OCI-LY7 (cell line): ENCODE measurements around the gene SPRING1. TPM values are rescaled to one million over a fixed set of nuclear protein-coding genes. Genes with fewer than 3 reads are reported as not detected.

Experiments used
- BruUV-seq: library from RNA; stranded (reverse); fragments of 400-500 nt; replicated peaks from 2 replicates; lab custom pipeline; 2021; lab: Mats Ljungman, UMichigan
- CTCF ChIA-PET: fragments of 300-600 bp; sonication (Branson Sonifier 250); formaldehyde crosslinking; loops from one replicate; lab custom pipeline; 2022; ENCODE audit warnings: antibody characterized with exemption; ENCODE audit not compliant: unreplicated experiment; lab: Charles Lee
- POLR2A ChIA-PET: fragments of 300-600 bp; sonication (Branson Sonifier 250); formaldehyde crosslinking; loops from one replicate; lab custom pipeline; 2022; ENCODE audit warnings: antibody characterized with exemption; lab: Charles Lee
- DNase-seq: peaks from one replicate; pipeline ENCODE4 v3.0.0-alpha.2; 2015; ENCODE audit warnings: low spot score
- H2AFZ ChIP-seq: fragments of 200-600 bp; sonication (generic), shearing (Covaris generic); 2 replicates; pipeline ENCODE4 v1.6.1; 2014; ENCODE audit warnings: mild to moderate bottlenecking, antibody characterized with exemption, low read length, moderate library complexity
- H3K27ac ChIP-seq: fragments of 200-600 bp; sonication (generic); 2 replicates; pipeline ENCODE4 v1.5.1; 2014; ENCODE audit warnings: mixed run types, low read depth, mild to moderate bottlenecking, moderate library complexity, low read length, inconsistent platforms; ENCODE audit not compliant: poor library complexity, severe bottlenecking
- H3K36me3 ChIP-seq: fragments of 200-600 bp; sonication (generic); 2 replicates; pipeline ENCODE4 v1.6.1; 2014; ENCODE audit warnings: mild to moderate bottlenecking, antibody characterized with exemption, low read length, moderate library complexity, mixed read lengths; ENCODE audit not compliant: insufficient read depth
- H3K4me1 ChIP-seq: fragments of 200-600 bp; sonication (generic); 2 replicates; pipeline ENCODE4 v1.5.1; 2014; ENCODE audit warnings: mild to moderate bottlenecking, low read length; ENCODE audit not compliant: insufficient read depth, poor library complexity, severe bottlenecking
- H3K4me2 ChIP-seq: fragments of 200-600 bp; sonication (generic); 2 replicates; pipeline ENCODE4 v1.6.1; 2014; ENCODE audit warnings: mild to moderate bottlenecking, low read length
- H3K4me3 ChIP-seq: fragments of 200-600 bp; sonication (generic); 2 replicates; pipeline ENCODE4 v1.5.1; 2014; ENCODE audit warnings: mild to moderate bottlenecking, low read depth, low read length; ENCODE audit not compliant: poor library complexity, severe bottlenecking
- H3K79me2 ChIP-seq: fragments of 200-600 bp; sonication (generic); 2 replicates; pipeline ENCODE4 v1.6.1; 2016; ENCODE audit warnings: low read depth, mild to moderate bottlenecking, low read length, moderate library complexity, mixed read lengths; ENCODE audit not compliant: insufficient read depth
- H3K9me2 ChIP-seq: fragments of 200-600 bp; sonication (generic); 2 replicates; pipeline ENCODE4 v1.6.1; 2016; ENCODE audit warnings: mild to moderate bottlenecking, low read length, mixed read lengths; ENCODE audit not compliant: insufficient read depth
- H3K9me3 ChIP-seq: fragments of 200-600 bp; sonication (generic); 2 replicates; pipeline ENCODE4 v1.6.1; 2014; ENCODE audit warnings: mild to moderate bottlenecking, mixed run types, low read length, mixed read lengths
- H4K20me1 ChIP-seq: fragments of 200-600 bp; sonication (generic); 2 replicates; pipeline ENCODE4 v1.6.1; 2014; ENCODE audit warnings: mild to moderate bottlenecking, antibody characterized with exemption, low read length, moderate library complexity, mixed read lengths; ENCODE audit not compliant: insufficient read depth
- EZH2phosphoT487 ChIP-seq: fragments of 200-600 bp; sonication (generic); IDR thresholded peaks from 2 replicates; pipeline ENCODE4 v1.6.1; 2018; ENCODE audit warnings: low read depth, borderline replicate concordance, mild to moderate bottlenecking, mixed run types, antibody characterized with exemption, low read length, moderate library complexity, mixed read lengths
- intact Hi-C: fragments of 100-400 bp; cut with micrococcal nuclease; formaldehyde crosslinking; loops from one replicate; pipeline ENCODE4 v1.10.0; 2022; ENCODE audit not compliant: unreplicated experiment
- total RNA-seq, 2 experiments: library from RNA; depleted of rRNA in 1 of 2; stranded (reverse); fragments of >200 nt in 1 of 2; shearing (Covaris generic) in 1 of 2; gene quantifications; 2 replicates each; pipeline ENCODE4 v1.2.3, GENCODE V29; 2014 to 2022
- TF ChIP-seq, protein P1 (sequence below): fragments of 200-600 bp; sonication (generic); conservative IDR thresholded peaks from 2 replicates; pipeline ENCODE4 v1.5.1; 2014; ENCODE audit warnings: mild to moderate bottlenecking, antibody characterized with exemption, low read length, moderate library complexity, mixed read lengths

The SPRING1 gene
- total RNA-seq, 2 experiments from 2014 or later = 65.1 to 75.5 TPM

DNA sequence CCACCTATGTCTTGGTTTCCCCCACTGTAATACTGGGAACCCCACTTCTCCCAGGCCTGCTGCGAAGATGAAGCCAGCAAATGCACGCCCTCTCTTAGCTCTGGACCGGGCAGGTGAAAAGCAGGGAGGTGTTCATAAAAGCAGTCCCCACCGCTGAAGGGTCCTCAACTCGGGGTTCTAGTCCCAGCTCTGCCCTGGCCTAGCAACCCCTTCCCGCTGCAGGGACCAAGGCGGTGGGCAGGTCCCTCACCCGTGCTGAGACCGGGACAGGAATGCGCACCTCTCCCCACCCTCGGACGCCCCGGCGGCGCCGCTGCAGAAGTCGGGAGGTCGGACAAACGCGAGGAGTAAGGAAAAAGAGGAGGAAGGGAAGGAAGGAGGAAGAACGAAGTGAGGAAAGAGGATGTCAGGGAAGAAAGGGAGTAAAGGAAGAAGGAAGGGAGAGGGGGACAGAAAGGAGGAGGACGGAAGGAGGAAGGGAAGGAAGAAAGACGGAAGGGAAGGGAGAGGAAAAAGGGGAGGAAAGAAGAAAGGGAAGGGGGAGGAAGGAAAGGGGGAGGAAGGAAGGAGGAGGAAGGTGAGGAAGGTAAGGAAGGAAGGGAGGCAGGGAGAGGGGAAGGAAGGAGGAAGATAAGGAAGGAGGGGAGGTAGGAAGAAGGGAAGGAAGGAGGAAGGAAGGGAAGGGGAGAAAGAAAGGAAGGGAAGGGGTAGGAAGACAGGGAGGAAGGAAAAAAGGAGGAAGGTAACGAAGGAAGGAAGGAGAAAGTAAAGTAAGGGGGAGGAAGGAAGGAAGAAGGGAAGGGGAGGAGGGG, 701 bp downstream of the SPRING1 start:
- Histone ChIP-seq H3K4me3 (peak overlapping the region; percentile 81), H3K4me1 (peaks cover 17% of the 10 kb centered on the region), H3K9me3 (no peaks in the 10 kb centered on the region), H3K36me3 (peaks cover 48% of the 10 kb centered on the region), H4K20me1 (0 out of 2 replicates have a peak, but pooled peaks cover 9% of the 10 kb centered on the region), H3K4me2 (peak overlapping the region; percentile 92), H3K27ac (peak overlapping the region; percentile 38), H3K79me2 (peaks cover 63% of the 10 kb centered on the region), H3K9me2 (no peaks in the 10 kb centered on the region), H2AFZ (no peak overlapping the region)
- intact Hi-C loops = loop anchor here (2.0 kb wide), 1 partner anchor 28 kb away; no protein-coding TSS in a partner anchor
- POLR2A ChIA-PET = interaction anchor here (0.6 kb wide), 1 partner anchor 81 kb away, joined by 3 read pairs; no protein-coding TSS in a partner anchor
- BruUV-seq = no TSS peak
- no peak for DNase-seq
- CTCF ChIA-PET = interaction anchor here (0.9 kb wide), 1 partner anchor 23 kb away, joined by 3 read pairs; no protein-coding TSS in a partner anchor
- TF ChIP-seq, protein P1, sequence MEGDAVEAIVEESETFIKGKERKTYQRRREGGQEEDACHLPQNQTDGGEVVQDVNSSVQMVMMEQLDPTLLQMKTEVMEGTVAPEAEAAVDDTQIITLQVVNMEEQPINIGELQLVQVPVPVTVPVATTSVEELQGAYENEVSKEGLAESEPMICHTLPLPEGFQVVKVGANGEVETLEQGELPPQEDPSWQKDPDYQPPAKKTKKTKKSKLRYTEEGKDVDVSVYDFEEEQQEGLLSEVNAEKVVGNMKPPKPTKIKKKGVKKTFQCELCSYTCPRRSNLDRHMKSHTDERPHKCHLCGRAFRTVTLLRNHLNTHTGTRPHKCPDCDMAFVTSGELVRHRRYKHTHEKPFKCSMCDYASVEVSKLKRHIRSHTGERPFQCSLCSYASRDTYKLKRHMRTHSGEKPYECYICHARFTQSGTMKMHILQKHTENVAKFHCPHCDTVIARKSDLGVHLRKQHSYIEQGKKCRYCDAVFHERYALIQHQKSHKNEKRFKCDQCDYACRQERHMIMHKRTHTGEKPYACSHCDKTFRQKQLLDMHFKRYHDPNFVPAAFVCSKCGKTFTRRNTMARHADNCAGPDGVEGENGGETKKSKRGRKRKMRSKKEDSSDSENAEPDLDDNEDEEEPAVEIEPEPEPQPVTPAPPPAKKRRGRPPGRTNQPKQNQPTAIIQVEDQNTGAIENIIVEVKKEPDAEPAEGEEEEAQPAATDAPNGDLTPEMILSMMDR = no peak
- no peak for TF ChIP-seq EZH2phosphoT487

DNA sequence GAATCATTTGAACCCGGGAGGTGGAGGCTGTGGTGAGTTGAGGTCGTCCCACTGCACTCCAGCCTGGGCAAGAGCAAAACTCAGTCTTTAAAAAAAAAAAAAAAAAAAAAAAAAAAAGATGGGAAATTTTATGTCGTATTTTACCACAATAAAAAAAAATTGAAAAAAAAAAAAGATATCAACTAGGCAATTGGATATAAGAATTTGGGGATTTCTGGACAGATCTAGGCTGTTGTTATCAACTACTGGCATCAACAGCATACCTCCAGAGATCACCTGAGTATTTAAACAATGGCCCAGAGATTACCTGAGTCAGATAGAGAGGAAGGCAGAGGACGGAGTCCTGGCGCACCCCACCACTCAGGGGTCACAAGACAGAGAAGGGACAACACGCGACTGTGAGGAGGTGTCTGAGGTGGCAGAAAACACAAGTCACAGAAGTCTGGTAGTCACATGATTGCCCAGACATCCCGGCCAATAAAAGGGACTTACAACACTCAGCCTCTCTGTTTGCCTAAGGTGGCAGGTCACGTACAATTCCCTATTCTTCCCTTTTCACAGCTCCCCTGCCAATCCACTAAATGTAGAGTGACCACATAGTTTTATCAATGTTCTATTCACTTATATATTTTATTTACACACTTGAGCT, 1.8 kb downstream of the SPRING1 start:
- peaks cover 74% of the 10 kb centered on the region for H3K79me2 ChIP-seq
- H3K9me3 ChIP-seq = no peaks in the 10 kb centered on the region
- BruUV-seq = TSS peak; percentile 70
- peak overlapping the region; percentile 81 for H3K4me3 ChIP-seq
- H2AFZ ChIP-seq = no peak overlapping the region
- intact Hi-C loops = loop anchor here (2.0 kb wide), 1 partner anchor 27 kb away; no protein-coding TSS in a partner anchor
- peak overlapping the region; percentile 92 for H3K4me2 ChIP-seq
- H3K9me2 ChIP-seq = no peaks in the 10 kb centered on the region
- no peak for DNase-seq
- TF ChIP-seq, protein P1 = no peak
- TF ChIP-seq EZH2phosphoT487 = no peak
- peaks cover 12% of the 10 kb centered on the region; the same call in 1 of the 2 replicates for H4K20me1 ChIP-seq
- peaks cover 50% of the 10 kb centered on the region for H3K36me3 ChIP-seq
- H3K27ac ChIP-seq = peak overlapping the region; percentile 38
- POLR2A ChIA-PET = interaction anchor here (0.6 kb wide), 1 partner anchor 82 kb away, joined by 3 read pairs; no protein-coding TSS in a partner anchor
- H3K4me1 ChIP-seq = peaks cover 17% of the 10 kb centered on the region
- CTCF ChIA-PET = no interaction called here
